ENCODE results near the gene SMARCAL1. TPM values are rescaled to one million over a fixed set of nuclear protein-coding genes. Genes with fewer than 3 reads are reported as not detected.
A peak's percentile ranks its signal among the peaks of the same experiment; 100 is the strongest.

SMARCAL1 gene
- total RNA-seq, 1 experiment from 2014 or later = 20.9 TPM

GRCh38 chr2:216371721-216372702 is 40.3 kb upstream of the SMARCAL1 start, which contains the start of gene MARCHF4 (continued):
- TF ChIP-seq, protein P1, sequence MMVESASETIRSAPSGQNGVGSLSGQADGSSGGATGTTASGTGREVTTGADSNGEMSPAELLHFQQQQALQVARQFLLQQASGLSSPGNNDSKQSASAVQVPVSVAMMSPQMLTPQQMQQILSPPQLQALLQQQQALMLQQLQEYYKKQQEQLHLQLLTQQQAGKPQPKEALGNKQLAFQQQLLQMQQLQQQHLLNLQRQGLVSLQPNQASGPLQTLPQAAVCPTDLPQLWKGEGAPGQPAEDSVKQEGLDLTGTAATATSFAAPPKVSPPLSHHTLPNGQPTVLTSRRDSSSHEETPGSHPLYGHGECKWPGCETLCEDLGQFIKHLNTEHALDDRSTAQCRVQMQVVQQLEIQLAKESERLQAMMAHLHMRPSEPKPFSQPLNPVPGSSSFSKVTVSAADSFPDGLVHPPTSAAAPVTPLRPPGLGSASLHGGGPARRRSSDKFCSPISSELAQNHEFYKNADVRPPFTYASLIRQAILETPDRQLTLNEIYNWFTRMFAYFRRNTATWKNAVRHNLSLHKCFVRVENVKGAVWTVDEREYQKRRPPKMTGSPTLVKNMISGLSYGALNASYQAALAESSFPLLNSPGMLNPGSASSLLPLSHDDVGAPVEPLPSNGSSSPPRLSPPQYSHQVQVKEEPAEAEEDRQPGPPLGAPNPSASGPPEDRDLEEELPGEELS (CRISPR knock-in tag; IDR thresholded peaks at IDR 0.05) = peak; percentile 98
- TF ChIP-seq ATF1 (CRISPR knock-in tag; IDR thresholded peaks at IDR 0.05) (peak; percentile 76; the same call in 1 of the 2 replicates), ZNF138 (CRISPR knock-in tag; conservative IDR thresholded peaks at IDR 0.05) (peak; percentile 90), MXD4 (CRISPR knock-in tag; IDR thresholded peaks at IDR 0.05; ENCODE audit: borderline replicate concordance) (no peak), RELA (CRISPR knock-in tag; IDR thresholded peaks at IDR 0.05; ENCODE audit: borderline replicate concordance) (peak; percentile 89; the same call in 1 of the 2 replicates), ZBTB21 (CRISPR knock-in tag; IDR thresholded peaks at IDR 0.05; ENCODE audit: borderline replicate concordance) (peak; percentile 93), TP53 (CRISPR knock-in tag; IDR thresholded peaks at IDR 0.05) (peak; percentile 95), CREB1 (CRISPR knock-in tag; IDR thresholded peaks at IDR 0.05) (peak; percentile 98), AFF4 (CRISPR knock-in tag; IDR thresholded peaks at IDR 0.05; ENCODE audit: borderline replicate concordance) (peak; percentile 92; the same call in 1 of the 2 replicates), SP1 (CRISPR knock-in tag; conservative IDR thresholded peaks at IDR 0.05) (peak; percentile 92), ZNF423 (CRISPR knock-in tag; IDR thresholded peaks at IDR 0.05) (0 out of 2 replicates have a peak, but pooled peaks have one; percentile 33), E2F5 (CRISPR knock-in tag; IDR thresholded peaks at IDR 0.05) (peak; percentile 80; the same call in 1 of the 2 replicates), SMAD4 (CRISPR knock-in tag; IDR thresholded peaks at IDR 0.05) (peak; percentile 96), SOX15 (CRISPR knock-in tag; IDR thresholded peaks at IDR 0.05) (no peak), NFE2L1 (CRISPR knock-in tag; IDR thresholded peaks at IDR 0.05) (peak; percentile 96), PRRX2 (CRISPR knock-in tag; IDR thresholded peaks at IDR 0.05) (no peak), ETV6 (CRISPR knock-in tag; IDR thresholded peaks at IDR 0.05) (peak; percentile 87)
- TF ChIP-seq, protein P2, sequence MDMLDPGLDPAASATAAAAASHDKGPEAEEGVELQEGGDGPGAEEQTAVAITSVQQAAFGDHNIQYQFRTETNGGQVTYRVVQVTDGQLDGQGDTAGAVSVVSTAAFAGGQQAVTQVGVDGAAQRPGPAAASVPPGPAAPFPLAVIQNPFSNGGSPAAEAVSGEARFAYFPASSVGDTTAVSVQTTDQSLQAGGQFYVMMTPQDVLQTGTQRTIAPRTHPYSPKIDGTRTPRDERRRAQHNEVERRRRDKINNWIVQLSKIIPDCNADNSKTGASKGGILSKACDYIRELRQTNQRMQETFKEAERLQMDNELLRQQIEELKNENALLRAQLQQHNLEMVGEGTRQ (CRISPR knock-in tag; IDR thresholded peaks at IDR 0.05) = peak; percentile 46
